HepG2 (cell line): ENCODE data around the gene ZBTB32. TPM values are rescaled to one million over a fixed set of nuclear protein-coding genes. Genes with fewer than 3 reads are reported as not detected.

Source experiments
- BORCS8-MEF2B ChIP-seq: sonication (generic); formaldehyde crosslinking; IDR thresholded peaks from 2 replicates; pipeline ENCODE4 v1.8.0; 2022; ENCODE audit warnings: mild to moderate bottlenecking, missing genetic modification reagents
- DR1 ChIP-seq: sonication (generic); formaldehyde crosslinking; IDR thresholded peaks from 2 replicates; pipeline ENCODE4 v1.8.0; 2021; ENCODE audit warnings: mild to moderate bottlenecking, missing genetic modification reagents, inconsistent platforms
- ETS1 ChIP-seq: sonication (generic); formaldehyde crosslinking; IDR thresholded peaks from 2 replicates; pipeline ENCODE4 v1.4.0; 2020; ENCODE audit warnings: missing genetic modification reagents
- GZF1 ChIP-seq: sonication (generic); formaldehyde crosslinking; IDR thresholded peaks from 2 replicates; pipeline ENCODE4 v1.5.1; 2020; ENCODE audit warnings: mild to moderate bottlenecking, missing genetic modification reagents
- HMGXB4 ChIP-seq, 2 experiments: sonication (generic) in 1 of 2; formaldehyde crosslinking in 1 of 2; IDR thresholded peaks; 2 replicates each; pipeline versions ENCODE4 v1.4.0 to v1.6.1; 2018 to 2020; ENCODE audit warnings: missing genetic modification reagents in 2 of 2, borderline replicate concordance in 1 of 2, low read depth in 1 of 2, mild to moderate bottlenecking in 1 of 2, missing biosample characterization in 1 of 2
- MXD3 ChIP-seq: IDR thresholded peaks from 2 replicates; pipeline ENCODE4 v1.6.1; 2016; ENCODE audit warnings: mild to moderate bottlenecking, missing biosample characterization, missing genetic modification reagents
- RAD21 ChIP-seq: fragments of 450-650 bp; formaldehyde crosslinking; IDR thresholded peaks from 2 replicates; pipeline ENCODE4 v1.5.0; 2020; ENCODE audit warnings: mild to moderate bottlenecking
- REL ChIP-seq: sonication (generic); formaldehyde crosslinking; conservative IDR thresholded peaks from 2 replicates; pipeline ENCODE4 v1.8.0; 2022; ENCODE audit warnings: mild to moderate bottlenecking, missing genetic modification reagents, moderate library complexity
- RELA ChIP-seq: sonication (generic); formaldehyde crosslinking; IDR thresholded peaks from 2 replicates; pipeline ENCODE4 v1.4.0; 2020; ENCODE audit warnings: missing genetic modification reagents
- RFXANK ChIP-seq: IDR thresholded peaks from 2 replicates; pipeline ENCODE4 v1.6.1; 2016
- TFAP4 ChIP-seq: sonication (generic); IDR thresholded peaks from 2 replicates; pipeline ENCODE4 v1.6.1; 2016; ENCODE audit warnings: low read depth, borderline replicate concordance
- WIZ ChIP-seq: sonication (generic); formaldehyde crosslinking; IDR thresholded peaks from 2 replicates; pipeline ENCODE4 v1.5.1; 2020; ENCODE audit warnings: mild to moderate bottlenecking, missing genetic modification reagents
- ZMAT3 ChIP-seq: sonication (generic); formaldehyde crosslinking; conservative IDR thresholded peaks from 2 replicates; pipeline ENCODE4 v1.7.0; 2021; ENCODE audit warnings: missing genetic modification reagents
- ZMYM3 ChIP-seq: sonication (generic); formaldehyde crosslinking; IDR thresholded peaks from 2 replicates; pipeline ENCODE4 v1.5.1; 2020; ENCODE audit warnings: mild to moderate bottlenecking, missing genetic modification reagents
- ZMYM4 ChIP-seq: sonication (generic); formaldehyde crosslinking; IDR thresholded peaks from 2 replicates; pipeline ENCODE4 v1.8.1; 2023; ENCODE audit warnings: mild to moderate bottlenecking, missing genetic modification reagents
- ZNF143 ChIP-seq: sonication (generic); formaldehyde crosslinking; IDR thresholded peaks from 2 replicates; pipeline ENCODE4 v1.4.0; 2020; ENCODE audit warnings: missing genetic modification reagents
- ZNF280B ChIP-seq: sonication (generic); formaldehyde crosslinking; IDR thresholded peaks from 2 replicates; pipeline ENCODE4 v1.5.0; 2020; ENCODE audit warnings: missing genetic modification reagents, mild to moderate bottlenecking, borderline replicate concordance
- ZNF616 ChIP-seq: sonication (generic); formaldehyde crosslinking; IDR thresholded peaks from 2 replicates; pipeline ENCODE4 v1.5.0; 2020; ENCODE audit warnings: low read depth, mild to moderate bottlenecking, missing genetic modification reagents
- ZNF709 ChIP-seq: sonication (generic); formaldehyde crosslinking; IDR thresholded peaks from 2 replicates; pipeline ENCODE4 v1.5.0; 2020; ENCODE audit warnings: mild to moderate bottlenecking, missing genetic modification reagents
- ZNF713 ChIP-seq: sonication (generic); formaldehyde crosslinking; IDR thresholded peaks from 2 replicates; pipeline ENCODE4 v1.4.0; 2020; ENCODE audit warnings: mild to moderate bottlenecking, missing genetic modification reagents
- polyA plus RNA-seq, 8 experiments: library from polyadenylated mRNA; depleted of rRNA in 3 of 8; stranded (reverse) in 7 of 8; unstranded in 1 of 8; fragments of >200 nt; fragmentation: Illumina TruSeq in 4 of 8; extraction: Trizol in 4 of 8; gene quantifications; 2 replicates each; pipeline versions ENCODE4 v1.2.1 to v1.2.3, GENCODE V29; 2011 to 2016; ENCODE audit warnings: low read depth in 4 of 8, missing spikeins in 1 of 8, mixed read lengths in 1 of 8; ENCODE audit not compliant: insufficient read depth in 1 of 8
- total RNA-seq, 5 experiments: library from RNA; depleted of rRNA; stranded (reverse); fragments of >200 nt; fragmentation: Illumina TruSeq; extraction: Trizol; gene quantifications; 2 replicates each; pipeline ENCODE4 v1.2.3, GENCODE V29; 2016; ENCODE audit warnings: low read depth in 1 of 5

The ZBTB32 gene
- total and polyA plus RNA-seq, 2 of the 13 experiments (the other 11 are each of a cell fraction or from before 2014, with no cell fraction given), result not detected

GRCh38 chr19:35715981-35716800 is 11.8 kb downstream of the ZBTB32 start (continued):
- TF ChIP-seq ZNF280B (CRISPR knock-in tag) (peak; percentile 71; the same call in 1 of the 2 replicates), RELA (CRISPR knock-in tag) (no peak), DR1 (CRISPR knock-in tag) (no peak), ZNF709 (CRISPR knock-in tag) (peak; percentile 88), TFAP4 (no peak; the same call in 1 of the 2 replicates), ETS1 (CRISPR knock-in tag) (no peak), ZNF713 (CRISPR knock-in tag) (peak; percentile 31; the same call in 1 of the 2 replicates), ZMAT3 (CRISPR knock-in tag) (no peak; the same call in 1 of the 2 replicates), GZF1 (CRISPR knock-in tag) (0 out of 2 replicates have a peak, but pooled peaks have one; percentile 24), HMGXB4 (CRISPR knock-in tag; IDR thresholded peaks at IDR 0.05; ENCODE audit: borderline replicate concordance in 1 of 2, low read depth in 1 of 2) (peak in 1 of 2 experiments; percentile 97; a peak in 2 of 4 replicates), WIZ (CRISPR knock-in tag) (no peak), ZMYM4 (peak; percentile 27; the same call in 1 of the 2 replicates), RFXANK (0 out of 2 replicates have a peak, but pooled peaks have one; percentile 37), BORCS8-MEF2B (CRISPR knock-in tag) (peak; percentile 88), MXD3 (peak; percentile 32), ZNF616 (CRISPR knock-in tag) (0 out of 2 replicates have a peak, but pooled peaks have one; percentile 52), ZMYM3 (0 out of 2 replicates have a peak, but pooled peaks have one; percentile 37), RAD21 (CRISPR knock-in tag) (no peak), REL (CRISPR knock-in tag) (peak; percentile 84; the same call in 1 of the 2 replicates), ZNF143 (no peak)
